ENCODE data around the gene ERI3.

- TF ChIP-seq CTCF (IDR thresholded peaks at IDR 0.05; ENCODE audit: low read length) (no peak), EZH2 (IDR thresholded peaks at IDR 0.05; ENCODE audit: borderline replicate concordance, low read length) (no peak)
These were observed 8.9 kb downstream of the ERI3 start for GRCh38 chr1:44346184-44346583.
